Measurements from ENCODE around the gene ITIH3.

ITIH3 gene

DNA sequence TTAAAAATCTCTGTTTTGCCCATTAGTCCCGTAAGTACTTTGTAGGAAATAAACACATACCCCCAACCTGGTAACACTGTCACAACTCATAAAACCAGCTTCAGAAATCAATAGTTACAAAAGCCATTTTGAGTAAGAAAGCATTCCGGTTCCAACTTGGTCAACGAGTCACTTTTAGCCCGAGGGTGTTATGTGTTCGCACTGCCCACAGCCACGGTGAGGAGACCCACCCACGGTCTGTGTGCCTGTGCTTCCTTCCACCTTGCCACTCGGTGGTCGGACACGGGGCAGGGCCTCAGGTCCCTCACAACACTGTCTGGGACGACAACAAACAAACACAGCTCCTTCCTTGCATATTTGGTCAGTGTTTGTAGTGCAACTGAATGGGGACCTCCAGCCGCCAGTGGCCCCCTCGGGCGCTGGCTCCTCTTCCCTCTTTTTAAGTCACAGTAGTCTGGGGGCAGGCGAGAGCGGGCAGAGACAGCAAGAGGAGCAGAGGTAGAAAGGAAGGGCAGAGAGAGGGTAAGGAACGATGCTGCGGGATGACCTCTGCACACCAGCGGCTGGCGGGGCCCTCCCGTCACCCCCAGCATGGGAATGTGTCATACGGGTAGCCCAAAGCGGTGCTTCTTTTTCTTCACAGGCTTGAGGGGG, 45.4 kb downstream of the ITIH3 start:
- Histone ChIP-seq H3K27ac (ENCODE audit: low read depth, low read length) (no peak overlapping the region), H3K27me3 (ENCODE audit: insufficient read depth, low read length) (no peaks in the 10 kb centered on the region), H3K4me1 (ENCODE audit: control insufficient read depth, insufficient read depth, low read length, unreplicated experiment) (no peaks in the 10 kb centered on the region), H3K36me3 (ENCODE audit: insufficient read depth, low read length) (no peaks in the 10 kb centered on the region), H3K79me2 (ENCODE audit: control insufficient read depth, insufficient read depth, low read length, unreplicated experiment) (no peaks in the 10 kb centered on the region), H3K4me3 (ENCODE audit: low read depth, low read length) (no peak overlapping the region), H2AFZ (ENCODE audit: low read length, unreplicated experiment) (no peak overlapping the region)

- Histone ChIP-seq H3K36me3 (ENCODE audit: insufficient read depth, low read length) (no peaks in the 10 kb centered on the region), H2AFZ (ENCODE audit: low read length, unreplicated experiment) (no peak overlapping the region), H3K79me2 (ENCODE audit: control insufficient read depth, insufficient read depth, low read length, unreplicated experiment) (no peaks in the 10 kb centered on the region), H3K4me1 (ENCODE audit: control insufficient read depth, insufficient read depth, low read length, unreplicated experiment) (no peaks in the 10 kb centered on the region), H3K4me3 (ENCODE audit: low read depth, low read length) (no peak overlapping the region), H3K27me3 (ENCODE audit: insufficient read depth, low read length) (no peaks in the 10 kb centered on the region), H3K27ac (ENCODE audit: low read depth, low read length) (no peak overlapping the region)
Observed at GRCh38 chr3:52841211-52841980, 46.8 kb downstream of the ITIH3 start.

GRCh38 chr3:52841981-52842340, 47.4 kb downstream of the ITIH3 start:
- no peak overlapping the region for H3K27ac ChIP-seq (ENCODE audit: low read depth, low read length)
- no peaks in the 10 kb centered on the region for H3K4me1 ChIP-seq (ENCODE audit: control insufficient read depth, insufficient read depth, low read length, unreplicated experiment)

DNA sequence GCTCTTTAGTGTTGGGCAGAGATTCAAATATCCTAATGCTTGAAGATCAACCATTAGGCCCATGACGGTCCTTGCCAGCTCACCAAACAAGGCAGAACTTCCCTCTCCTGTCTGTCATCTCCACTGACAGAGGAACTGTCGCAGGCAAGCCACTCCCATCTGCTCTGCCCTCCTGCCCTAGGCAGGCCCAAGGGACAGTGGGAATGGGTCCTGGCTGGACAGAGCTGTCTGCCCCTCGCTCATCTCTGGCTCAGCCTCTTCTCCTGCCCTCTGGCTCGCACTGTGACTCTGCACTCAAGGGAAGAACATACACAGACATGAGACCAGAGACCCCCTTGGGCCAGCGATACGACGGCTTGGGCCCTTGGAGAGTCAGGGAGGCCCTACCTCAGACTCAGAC, 47.8 kb downstream of the ITIH3 start:
- Histone ChIP-seq H3K27ac (ENCODE audit: low read depth, low read length) (no peak overlapping the region), H3K4me1 (ENCODE audit: control insufficient read depth, insufficient read depth, low read length, unreplicated experiment) (no peaks in the 10 kb centered on the region), H3K79me2 (ENCODE audit: control insufficient read depth, insufficient read depth, low read length, unreplicated experiment) (no peaks in the 10 kb centered on the region), H3K27me3 (ENCODE audit: insufficient read depth, low read length) (no peaks in the 10 kb centered on the region), H3K36me3 (ENCODE audit: insufficient read depth, low read length) (no peaks in the 10 kb centered on the region), H3K4me3 (ENCODE audit: low read depth, low read length) (no peak overlapping the region), H2AFZ (ENCODE audit: low read length, unreplicated experiment) (no peak overlapping the region)

More at GRCh38 chr3:52841981-52842340, 47.4 kb downstream of the ITIH3 start:
- Histone ChIP-seq H3K27me3 (ENCODE audit: insufficient read depth, low read length) (no peaks in the 10 kb centered on the region), H3K79me2 (ENCODE audit: control insufficient read depth, insufficient read depth, low read length, unreplicated experiment) (no peaks in the 10 kb centered on the region), H3K36me3 (ENCODE audit: insufficient read depth, low read length) (no peaks in the 10 kb centered on the region), H2AFZ (ENCODE audit: low read length, unreplicated experiment) (no peak overlapping the region), H3K4me3 (ENCODE audit: low read depth, low read length) (no peak overlapping the region)

DNA sequence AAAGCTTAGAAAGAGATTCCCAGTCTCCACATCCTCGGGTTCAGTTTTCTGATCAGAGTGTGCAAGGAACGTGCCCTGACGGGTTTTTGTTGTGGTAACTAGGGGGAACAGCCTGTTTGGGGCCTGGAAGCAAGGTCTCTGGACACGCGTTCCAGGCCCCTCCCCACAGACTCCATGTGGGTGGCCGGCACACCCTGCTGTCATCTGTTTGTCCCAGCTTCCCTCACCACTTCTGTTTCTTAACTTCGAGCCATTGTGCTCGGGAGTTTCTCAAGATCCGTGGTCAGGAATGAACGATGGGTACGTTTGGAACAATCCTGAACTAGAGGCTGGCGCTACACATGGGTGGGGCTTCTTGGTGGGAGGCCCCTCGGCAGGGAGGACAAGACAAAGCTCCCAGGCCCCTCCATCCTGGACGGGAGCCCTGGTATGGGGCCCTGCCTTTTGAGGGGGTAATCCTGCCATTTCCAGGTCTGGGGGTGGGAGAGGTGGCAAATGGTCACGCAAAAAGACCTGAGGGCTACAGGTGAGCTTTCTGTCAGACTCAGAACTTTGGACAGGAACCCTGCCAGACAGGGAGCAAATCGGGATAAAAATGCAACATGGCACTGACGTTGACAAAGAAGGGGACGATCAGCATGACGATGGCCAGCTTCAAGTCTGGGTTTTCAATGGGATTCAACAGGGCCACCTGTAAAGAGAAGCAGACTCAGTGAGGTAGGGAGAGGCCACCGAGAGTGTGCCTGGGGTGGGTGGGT, 48.7 kb downstream of the ITIH3 start:
- H3K4me3 ChIP-seq (ENCODE audit: low read depth, low read length), result no peak overlapping the region
- no peaks in the 10 kb centered on the region for H3K79me2 ChIP-seq (ENCODE audit: control insufficient read depth, insufficient read depth, low read length, unreplicated experiment)
- H2AFZ ChIP-seq (ENCODE audit: low read length, unreplicated experiment), result no peak overlapping the region
- no peaks in the 10 kb centered on the region for H3K27me3 ChIP-seq (ENCODE audit: insufficient read depth, low read length)
- no peaks in the 10 kb centered on the region for H3K36me3 ChIP-seq (ENCODE audit: insufficient read depth, low read length)
- H3K4me1 ChIP-seq (ENCODE audit: control insufficient read depth, insufficient read depth, low read length, unreplicated experiment), result no peaks in the 10 kb centered on the region
- H3K27ac ChIP-seq (ENCODE audit: low read depth, low read length), result no peak overlapping the region

DNA sequence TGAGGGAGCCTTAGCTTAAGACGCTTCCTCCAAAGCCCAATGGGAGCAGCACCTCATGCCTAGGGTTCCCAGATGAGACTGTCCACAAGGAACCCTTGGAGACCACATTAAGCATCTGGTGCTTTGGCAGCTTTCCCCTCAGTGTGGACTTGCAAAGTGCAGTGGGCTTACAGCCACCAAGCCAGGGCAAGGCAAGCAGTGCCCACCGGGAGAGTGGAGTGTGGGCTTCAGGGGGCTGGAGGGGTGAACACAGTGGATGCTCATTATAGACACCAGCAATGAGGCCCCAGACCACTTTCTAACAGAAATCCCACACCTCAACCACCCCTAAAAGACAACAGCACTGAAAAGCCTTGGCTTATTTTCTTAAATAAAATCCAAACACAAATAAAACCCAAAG, 49.3 kb downstream of the ITIH3 start:
- no peak overlapping the region for H2AFZ ChIP-seq (ENCODE audit: low read length, unreplicated experiment)
- no peak overlapping the region for H3K4me3 ChIP-seq (ENCODE audit: low read depth, low read length)
- no peaks in the 10 kb centered on the region for H3K27me3 ChIP-seq (ENCODE audit: insufficient read depth, low read length)
- no peaks in the 10 kb centered on the region for H3K36me3 ChIP-seq (ENCODE audit: insufficient read depth, low read length)
- no peaks in the 10 kb centered on the region for H3K79me2 ChIP-seq (ENCODE audit: control insufficient read depth, insufficient read depth, low read length, unreplicated experiment)
- no peak overlapping the region for H3K27ac ChIP-seq (ENCODE audit: low read depth, low read length)
- no peaks in the 10 kb centered on the region for H3K4me1 ChIP-seq (ENCODE audit: control insufficient read depth, insufficient read depth, low read length, unreplicated experiment)

DNA sequence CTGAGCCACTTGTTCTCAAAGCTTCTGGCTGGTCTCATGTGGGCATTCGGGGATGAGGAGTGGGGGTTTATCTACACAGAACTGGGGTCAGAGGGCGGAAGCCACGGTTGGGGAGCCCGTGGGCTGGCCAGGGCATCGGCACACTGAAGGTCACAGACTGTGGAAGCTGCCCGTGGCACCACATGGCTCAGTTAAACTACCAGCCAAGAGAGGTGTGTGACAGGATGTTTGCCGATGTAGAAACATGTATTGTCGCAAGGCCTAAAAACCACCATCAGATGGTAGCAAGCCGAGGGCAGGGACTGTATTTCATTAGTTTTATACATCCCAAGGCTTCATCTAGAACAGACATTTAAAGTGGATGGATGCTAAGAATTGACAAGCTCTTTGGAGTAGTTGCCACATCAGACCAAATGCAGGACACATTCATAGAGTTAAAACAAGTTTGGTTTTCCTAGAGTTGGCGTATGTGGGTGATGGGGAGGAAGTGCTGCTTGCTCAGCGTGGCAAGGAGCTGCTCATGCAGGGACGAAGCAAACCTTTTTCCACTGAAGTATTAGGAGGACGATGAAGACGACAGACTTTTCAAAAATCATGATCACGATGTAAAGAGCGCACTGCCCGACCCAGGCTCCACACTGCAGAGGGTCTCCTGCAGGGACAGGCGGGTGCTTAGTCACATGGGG, 49.8 kb downstream of the ITIH3 start:
- no peaks in the 10 kb centered on the region for H3K36me3 ChIP-seq (ENCODE audit: insufficient read depth, low read length)
- no peaks in the 10 kb centered on the region for H3K4me1 ChIP-seq (ENCODE audit: control insufficient read depth, insufficient read depth, low read length, unreplicated experiment)
- no peak overlapping the region for H2AFZ ChIP-seq (ENCODE audit: low read length, unreplicated experiment)
- H3K4me3 ChIP-seq (ENCODE audit: low read depth, low read length), result no peak overlapping the region
- H3K27ac ChIP-seq (ENCODE audit: low read depth, low read length), result no peak overlapping the region
- no peaks in the 10 kb centered on the region for H3K27me3 ChIP-seq (ENCODE audit: insufficient read depth, low read length)
- H3K79me2 ChIP-seq (ENCODE audit: control insufficient read depth, insufficient read depth, low read length, unreplicated experiment), result no peaks in the 10 kb centered on the region

- Histone ChIP-seq H3K79me2 (ENCODE audit: control insufficient read depth, insufficient read depth, low read length, unreplicated experiment) (no peaks in the 10 kb centered on the region), H3K4me1 (ENCODE audit: control insufficient read depth, insufficient read depth, low read length, unreplicated experiment) (no peaks in the 10 kb centered on the region), H3K36me3 (ENCODE audit: insufficient read depth, low read length) (no peaks in the 10 kb centered on the region), H3K4me3 (ENCODE audit: low read depth, low read length) (no peak overlapping the region), H3K27ac (ENCODE audit: low read depth, low read length) (no peak overlapping the region), H3K27me3 (ENCODE audit: insufficient read depth, low read length) (no peaks in the 10 kb centered on the region), H2AFZ (ENCODE audit: low read length, unreplicated experiment) (no peak overlapping the region)
Observed at GRCh38 chr3:52845157-52845556, 50.6 kb downstream of the ITIH3 start.

- H3K79me2 ChIP-seq (ENCODE audit: control insufficient read depth, insufficient read depth, low read length, unreplicated experiment), result no peaks in the 10 kb centered on the region
- no peak overlapping the region for H3K4me3 ChIP-seq (ENCODE audit: low read depth, low read length)
- H2AFZ ChIP-seq (ENCODE audit: low read length, unreplicated experiment), result no peak overlapping the region
- H3K27ac ChIP-seq (ENCODE audit: low read depth, low read length), result no peak overlapping the region
- H3K27me3 ChIP-seq (ENCODE audit: insufficient read depth, low read length), result no peaks in the 10 kb centered on the region
- H3K36me3 ChIP-seq (ENCODE audit: insufficient read depth, low read length), result no peaks in the 10 kb centered on the region
- H3K4me1 ChIP-seq (ENCODE audit: control insufficient read depth, insufficient read depth, low read length, unreplicated experiment), result no peaks in the 10 kb centered on the region
Observed at GRCh38 chr3:52845691-52846431, 51.3 kb downstream of the ITIH3 start.

DNA sequence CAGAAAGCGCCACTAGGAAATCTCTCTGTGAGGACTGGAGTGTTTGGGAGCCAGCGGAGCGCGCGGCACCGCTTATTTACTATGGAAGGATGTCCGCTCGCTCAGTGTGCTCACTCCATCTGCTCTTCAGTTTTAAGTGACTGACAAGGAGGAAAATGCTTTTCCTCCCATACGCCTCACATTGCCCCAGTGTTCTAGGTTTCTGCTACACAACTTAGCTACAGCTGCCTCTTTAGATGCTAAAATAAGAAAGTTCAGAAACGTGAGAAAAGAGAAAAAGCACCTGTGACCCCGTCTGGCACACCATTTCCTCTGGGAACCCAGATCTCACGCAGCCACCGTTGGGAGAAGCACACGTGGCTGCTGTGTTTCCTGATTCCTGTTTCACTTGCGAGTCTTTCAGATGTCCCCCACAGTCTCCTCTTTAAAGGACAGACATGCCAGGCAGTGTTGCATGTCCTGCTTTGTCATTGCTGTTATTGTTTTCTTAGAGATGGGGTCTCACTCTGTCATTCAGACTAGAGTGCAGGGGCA, 51.9 kb downstream of the ITIH3 start:
- no peak overlapping the region for H3K4me3 ChIP-seq (ENCODE audit: low read depth, low read length)
- no peaks in the 10 kb centered on the region for H3K4me1 ChIP-seq (ENCODE audit: control insufficient read depth, insufficient read depth, low read length, unreplicated experiment)
- no peaks in the 10 kb centered on the region for H3K79me2 ChIP-seq (ENCODE audit: control insufficient read depth, insufficient read depth, low read length, unreplicated experiment)
- no peak overlapping the region for H3K27ac ChIP-seq (ENCODE audit: low read depth, low read length)
- H2AFZ ChIP-seq (ENCODE audit: low read length, unreplicated experiment), result no peak overlapping the region
- H3K36me3 ChIP-seq (ENCODE audit: insufficient read depth, low read length), result no peaks in the 10 kb centered on the region
- H3K27me3 ChIP-seq (ENCODE audit: insufficient read depth, low read length), result no peaks in the 10 kb centered on the region

Data from ACC112 (cell line).